ENCODE results near the gene SH3PXD2A. TPM values are rescaled to one million over a fixed set of nuclear protein-coding genes. Genes with fewer than 3 reads are reported as not detected.

The SH3PXD2A gene
- total RNA-seq, 2 experiments from 2014 or later, result 6.9 to 7.0 TPM

- no peak for DNase-seq
- peaks cover 13% of the 10 kb centered on the region for H3K4me1 ChIP-seq (ENCODE audit: insufficient read depth, low read length)
- Mint-ChIP-seq H3K9me3 (no peaks in the 10 kb centered on the region), H3K36me3 (ENCODE audit: low read depth) (peaks cover 5% of the 10 kb centered on the region), H3K27me3 (no peaks in the 10 kb centered on the region), H3K4me3 (no peak overlapping the region), H3K27ac (peak overlapping the region; percentile 31), H3K4me1 (ENCODE audit: low read depth) (peaks cover 6% of the 10 kb centered on the region)
- ChIA-PET POLR2A (no interaction called here), CTCF (no interaction called here)
- no peaks in the 10 kb centered on the region for H3K36me3 ChIP-seq (ENCODE audit: insufficient read depth, low read length)
- peaks cover 0 to 11% of the 10 kb centered on the region in 2 experiments for H3K9me3 ChIP-seq (ENCODE audit: control insufficient read depth in 1 of 2, insufficient read depth in 1 of 2, low read length in 2 of 2)
- no peak overlapping the region for H3K27ac ChIP-seq (ENCODE audit: low read depth in 1 of 2, low read length in 2 of 2)
- TF ChIP-seq CTCF (IDR thresholded peaks at IDR 0.05), result no peak
- no peak overlapping the region for H3K4me3 ChIP-seq (ENCODE audit: low read length)
- no peaks in the 10 kb centered on the region for H3K27me3 ChIP-seq (ENCODE audit: control insufficient read depth in 1 of 2, insufficient read depth in 2 of 2, low read length in 2 of 2)
- intact Hi-C loops (cut with DNase I, micrococcal nuclease), result loop anchor here in 1 of 2 experiments (5.0 to 10.0 kb wide), 2 partner anchors 383 to 541 kb away; partner anchors contain the start of genes SFR1 and SLK
- ATAC-seq (ENCODE audit: poor library complexity), result no peak
Measured at GRCh38 chr10:103581499-103581898, 273.9 kb downstream of the SH3PXD2A start.

GRCh38 chr10:103580430-103580829, 274.9 kb downstream of the SH3PXD2A start:
- no peaks in the 10 kb centered on the region for H3K27me3 ChIP-seq (ENCODE audit: control insufficient read depth in 1 of 2, insufficient read depth in 2 of 2, low read length in 2 of 2)
- no peak overlapping the region for H3K27ac Mint-ChIP-seq
- peaks cover 6% of the 10 kb centered on the region for H3K4me1 Mint-ChIP-seq (ENCODE audit: low read depth)
- intact Hi-C loops (cut with DNase I, micrococcal nuclease), result loop anchor here in 1 of 2 experiments (5.0 to 10.0 kb wide), 2 partner anchors 384 to 542 kb away; partner anchors contain the start of genes SFR1 and SLK
- H3K36me3 ChIP-seq (ENCODE audit: insufficient read depth, low read length), result no peaks in the 10 kb centered on the region
- H3K9me3 ChIP-seq (ENCODE audit: control insufficient read depth in 1 of 2, insufficient read depth in 1 of 2, low read length in 2 of 2), result peaks cover 0 to 6% of the 10 kb centered on the region in 2 experiments
- no peaks in the 10 kb centered on the region for H3K27me3 Mint-ChIP-seq
- DNase-seq, result no peak
- H3K4me3 ChIP-seq (ENCODE audit: low read length), result no peak overlapping the region
- no peak overlapping the region for H3K27ac ChIP-seq (ENCODE audit: low read depth in 1 of 2, low read length in 2 of 2)
- ChIA-PET POLR2A (no interaction called here), CTCF (no interaction called here)
- H3K4me1 ChIP-seq (ENCODE audit: insufficient read depth, low read length), result peaks cover 13% of the 10 kb centered on the region
- H3K9me3 Mint-ChIP-seq, result no peaks in the 10 kb centered on the region
- H3K4me3 Mint-ChIP-seq, result no peak overlapping the region
- no peak for ATAC-seq (ENCODE audit: poor library complexity)
- H3K36me3 Mint-ChIP-seq (ENCODE audit: low read depth), result peaks cover 5% of the 10 kb centered on the region
- TF ChIP-seq CTCF (IDR thresholded peaks at IDR 0.05), result no peak

GRCh38 chr10:103580011-103580410, 275.4 kb downstream of the SH3PXD2A start:
- H3K27me3 ChIP-seq (ENCODE audit: control insufficient read depth in 1 of 2, insufficient read depth in 2 of 2, low read length in 2 of 2), result no peaks in the 10 kb centered on the region
- H3K36me3 Mint-ChIP-seq (ENCODE audit: low read depth), result peaks cover 5% of the 10 kb centered on the region
- H3K27ac ChIP-seq (ENCODE audit: low read depth in 1 of 2, low read length in 2 of 2), result no peak overlapping the region
- no peak overlapping the region for H3K4me3 ChIP-seq (ENCODE audit: low read length)
- H3K27ac Mint-ChIP-seq, result no peak overlapping the region
- intact Hi-C loops (cut with DNase I, micrococcal nuclease), result loop anchor here in 1 of 2 experiments (5.0 to 10.0 kb wide), 2 partner anchors 385 to 542 kb away; partner anchors contain the start of genes SFR1 and SLK
- ChIA-PET CTCF (no interaction called here), POLR2A (no interaction called here)
- peaks cover 0 to 2% of the 10 kb centered on the region in 2 experiments for H3K9me3 ChIP-seq (ENCODE audit: control insufficient read depth in 1 of 2, insufficient read depth in 1 of 2, low read length in 2 of 2)
- no peaks in the 10 kb centered on the region for H3K27me3 Mint-ChIP-seq
- no peaks in the 10 kb centered on the region for H3K36me3 ChIP-seq (ENCODE audit: insufficient read depth, low read length)
- peaks cover 6% of the 10 kb centered on the region for H3K4me1 Mint-ChIP-seq (ENCODE audit: low read depth)
- DNase-seq, result no peak
- peaks cover 10% of the 10 kb centered on the region for H3K4me1 ChIP-seq (ENCODE audit: insufficient read depth, low read length)
- H3K4me3 Mint-ChIP-seq, result no peak overlapping the region
- ATAC-seq (ENCODE audit: poor library complexity), result no peak
- TF ChIP-seq CTCF (IDR thresholded peaks at IDR 0.05), result no peak
- no peaks in the 10 kb centered on the region for H3K9me3 Mint-ChIP-seq
